Peyer's patch (tissue), 4 donors: Measurements from ENCODE around the gene SGTA. TPM values are rescaled to one million over a fixed set of nuclear protein-coding genes. Genes with fewer than 3 reads are reported as not detected.
A peak's percentile ranks its signal among the peaks of the same experiment; 100 is the strongest.

Source experiments
- DNase-seq, 3 donors: peaks; one replicate each; pipeline ENCODE4 v3.0.0-alpha.2; 2017 to 2019
- H3K27ac ChIP-seq, 4 donors: fragments of 200-600 bp; sonication (generic); one replicate each; pipeline ENCODE4 v1.5.1; 2016 to 2019
- H3K27me3 ChIP-seq, 2 donors: fragments of 200-600 bp; sonication (generic); one replicate each; pipeline ENCODE4 v1.5.1; 2019
- H3K36me3 ChIP-seq, 3 donors: fragments of 200-600 bp; sonication (generic); one replicate each; pipeline ENCODE4 v1.5.1; 2016 to 2019
- H3K4me1 ChIP-seq, 4 donors: fragments of 200-600 bp; sonication (generic); one replicate each; pipeline ENCODE4 v1.5.1; 2016 to 2019
- H3K4me3 ChIP-seq, 4 donors: fragments of 200-600 bp; sonication (generic); 1 replicate in 3 of 4; 2 replicates in 1 of 4; pipeline ENCODE4 v1.5.1; 2016 to 2019; ENCODE audit warnings: mild to moderate bottlenecking in 1 of 4
- H3K9me3 ChIP-seq, 4 donors: fragments of 200-600 bp; sonication (generic); one replicate each; pipeline ENCODE4 v1.5.1; 2016 to 2019; ENCODE audit warnings: mild to moderate bottlenecking in 1 of 4
- CTCF ChIP-seq, 6 experiments: fragments of 450-650 bp in 4 of 6; fragments of 200-600 bp in 2 of 6; sonication (generic) in 1 of 6; IDR thresholded peaks; one replicate each; pipeline ENCODE4 v1.5.1; 2017 to 2019; ENCODE audit warnings: antibody characterized with exemption in 6 of 6, mild to moderate bottlenecking in 3 of 6, moderate library complexity in 1 of 6
- POLR2A ChIP-seq, 2 donors: fragments of 450-650 bp; IDR thresholded peaks; one replicate each; pipeline ENCODE4 v1.5.1; 2017; ENCODE audit warnings: antibody characterized with exemption in 2 of 2, mild to moderate bottlenecking in 2 of 2, moderate library complexity in 2 of 2
- total RNA-seq, 4 donors: library from RNA; depleted of rRNA; stranded (reverse); fragments of >200 nt; gene quantifications; one replicate each; pipeline ENCODE4 v1.1.0, GENCODE V29; 2016

Gene SGTA
- 10 to 100 TPM; 26.4 to 62.5 (median 45.7) TPM for total RNA-seq

GRCh38 chr19:2782936-2783780, at the start of gene SGTA:
SGTA (minus strand) TSS chr19:2783273; CDS start chr19:2769068, 14,205 bp downstream.
- peak within 1 kb of the TSS; percentile 67 to 100 (median 87) for H3K4me3 ChIP-seq
- no peaks in the 10 kb centered on the region for H3K9me3 ChIP-seq
- H3K4me1 ChIP-seq: peaks cover 0 to 39% (median 9%) of the 10 kb centered on the region in 4 donors
- peak within 1 kb of the TSS; percentile 86 to 96 (median 92) for H3K27ac ChIP-seq
- no peaks in the 10 kb centered on the region for H3K36me3 ChIP-seq
- H3K27me3 ChIP-seq: no peaks in the 10 kb centered on the region
- TF ChIP-seq POLR2A (IDR thresholded peaks at IDR 0.05) (peak; percentile 83 to 89), CTCF (IDR thresholded peaks at IDR 0.05) (peak; percentile 31 to 74 (median 58))
- peak; percentile 97 to 99 (median 98) for DNase-seq

- Histone ChIP-seq H3K4me1 (no peaks in the 10 kb centered on the region), H3K27ac (no peak overlapping the region), H3K4me3 (no peak overlapping the region), H3K27me3 (no peaks in the 10 kb centered on the region), H3K9me3 (peaks cover 0 to 9% (median 0%) of the 10 kb centered on the region in 4 donors), H3K36me3 (peaks cover 0 to 30% (median 0%) of the 10 kb centered on the region in 3 donors)
- DNase-seq: no peak
- TF ChIP-seq POLR2A (IDR thresholded peaks at IDR 0.05) (no peak), CTCF (IDR thresholded peaks at IDR 0.05) (no peak)
Observed at GRCh38 chr19:2827840-2828489, 44.9 kb upstream of the SGTA start.

GRCh38 chr19:2827022-2827421, 43.9 kb upstream of the SGTA start:
- no peak for DNase-seq
- TF ChIP-seq CTCF (IDR thresholded peaks at IDR 0.05) (no peak), POLR2A (IDR thresholded peaks at IDR 0.05) (no peak)
- Histone ChIP-seq H3K27ac (no peak overlapping the region), H3K36me3 (peaks cover 0 to 20% (median 0%) of the 10 kb centered on the region in 3 donors), H3K4me3 (no peak overlapping the region), H3K4me1 (no peaks in the 10 kb centered on the region), H3K9me3 (peaks cover 0 to 3% (median 0%) of the 10 kb centered on the region in 4 donors), H3K27me3 (no peaks in the 10 kb centered on the region)

GRCh38 chr19:2824129-2824528, 41.1 kb upstream of the SGTA start:
- Histone ChIP-seq H3K9me3 (no peaks in the 10 kb centered on the region), H3K4me1 (peaks cover 0 to 8% (median 3%) of the 10 kb centered on the region in 4 donors), H3K27ac (no peak overlapping the region), H3K27me3 (no peaks in the 10 kb centered on the region), H3K36me3 (peaks cover 0 to 19% (median 0%) of the 10 kb centered on the region in 3 donors), H3K4me3 (no peak overlapping the region)
- DNase-seq: no peak
- TF ChIP-seq CTCF (IDR thresholded peaks at IDR 0.05): no peak
- TF ChIP-seq POLR2A (IDR thresholded peaks at IDR 0.05): no peak

- Histone ChIP-seq H3K9me3 (no peaks in the 10 kb centered on the region), H3K27me3 (no peaks in the 10 kb centered on the region), H3K4me3 (no peak overlapping the region), H3K36me3 (peaks cover 0 to 19% (median 0%) of the 10 kb centered on the region in 3 donors), H3K27ac (no peak overlapping the region), H3K4me1 (peaks cover 0 to 8% (median 3%) of the 10 kb centered on the region in 4 donors)
- DNase-seq: no peak
- TF ChIP-seq CTCF (IDR thresholded peaks at IDR 0.05): no peak
- TF ChIP-seq POLR2A (IDR thresholded peaks at IDR 0.05): no peak
Observed at GRCh38 chr19:2823646-2824045, 40.6 kb upstream of the SGTA start.
